HTR-8/SVneo (cell line): ENCODE measurements around the gene CETN2.

Experiments
- DNase-seq: peaks from one replicate; pipeline ENCODE4 v3.0.0; 2011; ENCODE audit warnings: low spot score, mixed read lengths; ENCODE audit not compliant: insufficient read length
- FAIRE-seq: peaks from 2 replicates; lab custom pipeline; 2011; peaks lifted over from hg19 to GRCh38; lab: Jason Lieb, UNC

The CETN2 gene

GRCh38 chrX:152830312-152831305 lies at the start of gene CETN2, which contains the start of gene NSDHL:
Gene CETN2, minus strand, starts transcription at chrX:152830757. Its CDS starts 47 bp downstream, at chrX:152830710.
Gene NSDHL, plus strand, starts transcription at chrX:152831063. Its CDS starts 15,262 bp downstream, at chrX:152846325.
- FAIRE-seq (peak; percentile 90), DNase-seq (peak; percentile 88)

- DNase-seq (no peak), FAIRE-seq (no peak)
Observed at GRCh38 chrX:152878976-152879755, 48.6 kb upstream of the CETN2 start.

GRCh38 chrX:152876931-152877840 lies 46.6 kb upstream of the CETN2 start:
- FAIRE-seq (no peak), DNase-seq (no peak)

GRCh38 chrX:152873361-152873760 lies 42.8 kb upstream of the CETN2 start:
- DNase-seq: no peak
- no peak for FAIRE-seq

- FAIRE-seq (no peak), DNase-seq (no peak)
Observed at GRCh38 chrX:152872522-152872921, 42.0 kb upstream of the CETN2 start.

- no peak for FAIRE-seq
- no peak for DNase-seq
Observed at GRCh38 chrX:152871260-152871659, 40.7 kb upstream of the CETN2 start.

GRCh38 chrX:152869972-152870371 lies 39.4 kb upstream of the CETN2 start:
- FAIRE-seq (no peak), DNase-seq (no peak)

- DNase-seq: no peak
- no peak for FAIRE-seq
Observed at GRCh38 chrX:152866386-152866785, 35.8 kb upstream of the CETN2 start.

- DNase-seq (no peak), FAIRE-seq (no peak)
Observed at GRCh38 chrX:152865232-152865920, 34.8 kb upstream of the CETN2 start.

- no peak for FAIRE-seq
Observed at GRCh38 chrX:152861826-152862225, 31.3 kb upstream of the CETN2 start.

GRCh38 chrX:152861116-152861515 lies 30.6 kb upstream of the CETN2 start:
- FAIRE-seq (no peak), DNase-seq (no peak)

More at GRCh38 chrX:152861826-152862225, 31.3 kb upstream of the CETN2 start:
- DNase-seq: no peak

- no peak for DNase-seq
- no peak for FAIRE-seq
Observed at GRCh38 chrX:152853986-152854385, 23.4 kb upstream of the CETN2 start.

- FAIRE-seq: no peak
- DNase-seq: no peak
Observed at GRCh38 chrX:152850465-152850864, 19.9 kb upstream of the CETN2 start.

- FAIRE-seq: no peak
- no peak for DNase-seq
Observed at GRCh38 chrX:152847281-152847680, 16.7 kb upstream of the CETN2 start.

- no peak for DNase-seq
- no peak for FAIRE-seq
Observed at GRCh38 chrX:152845618-152846240, 15.2 kb upstream of the CETN2 start.

GRCh38 chrX:152844256-152844655 lies 13.7 kb upstream of the CETN2 start:
- FAIRE-seq (no peak), DNase-seq (no peak)

- no peak for FAIRE-seq
- DNase-seq: no peak
Observed at GRCh38 chrX:152843852-152844251, 13.3 kb upstream of the CETN2 start.

GRCh38 chrX:152842772-152843338 lies 12.3 kb upstream of the CETN2 start:
- DNase-seq (no peak), FAIRE-seq (no peak)
